GM19023 (cell line): ENCODE data around the gene RPL22.

Experiments used
- ATAC-seq: cut with Tn5 transposase; IDR thresholded peaks from one replicate; pipeline ENCODE4 v1.9.1; 2021; ENCODE audit warnings: mild to moderate bottlenecking, moderate library complexity; ENCODE audit not compliant: unreplicated experiment

Gene RPL22

DNA sequence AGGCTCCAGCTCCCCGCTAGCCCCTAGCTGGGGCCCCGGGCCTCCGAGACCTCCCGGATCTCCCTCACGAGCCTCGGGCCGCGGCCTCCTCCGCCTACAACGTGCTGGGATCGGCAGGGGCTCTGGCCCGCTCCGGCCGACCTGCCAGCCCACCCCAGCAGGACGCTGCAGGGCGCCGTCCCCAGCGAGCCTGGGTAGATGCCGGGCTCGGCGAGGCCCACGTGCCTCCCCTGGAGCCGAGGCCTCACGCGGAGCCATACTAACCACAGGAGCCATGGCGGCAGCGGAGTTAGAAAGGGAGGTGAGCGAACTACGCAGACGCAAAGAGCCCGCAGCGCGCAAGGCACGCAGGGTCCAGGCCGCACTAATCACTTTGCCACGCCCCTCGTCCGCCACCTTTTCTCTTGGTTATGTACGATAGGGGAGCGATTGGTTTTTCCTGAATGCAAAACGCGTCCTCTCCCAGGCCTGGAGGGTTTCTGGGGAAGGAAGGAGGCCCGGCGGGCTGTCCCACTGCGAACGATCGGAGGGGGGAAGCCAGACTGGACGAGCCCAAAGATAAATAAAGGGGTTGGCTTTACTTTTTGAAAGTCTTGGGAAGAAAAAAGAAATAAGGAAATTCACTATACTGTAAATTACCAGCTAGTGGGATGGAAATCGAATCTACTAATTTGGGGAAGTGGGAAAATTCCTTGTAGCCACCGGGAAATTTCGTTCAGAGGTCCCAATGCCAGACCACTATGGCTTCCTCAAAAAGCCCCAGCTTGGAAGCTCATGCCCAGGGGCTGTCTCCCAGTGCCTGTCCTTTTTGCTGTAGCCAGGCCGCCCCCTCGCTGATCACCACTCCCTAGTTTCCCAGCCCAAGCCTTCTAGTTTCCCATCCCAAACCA, at the start of gene RPL22:
Gene RPL22 (minus strand): TSS at position 298 of the 890 bp plus-strand sequence. CDS start 22 bp downstream, at position 276.
- peak; percentile 95 for ATAC-seq

DNA sequence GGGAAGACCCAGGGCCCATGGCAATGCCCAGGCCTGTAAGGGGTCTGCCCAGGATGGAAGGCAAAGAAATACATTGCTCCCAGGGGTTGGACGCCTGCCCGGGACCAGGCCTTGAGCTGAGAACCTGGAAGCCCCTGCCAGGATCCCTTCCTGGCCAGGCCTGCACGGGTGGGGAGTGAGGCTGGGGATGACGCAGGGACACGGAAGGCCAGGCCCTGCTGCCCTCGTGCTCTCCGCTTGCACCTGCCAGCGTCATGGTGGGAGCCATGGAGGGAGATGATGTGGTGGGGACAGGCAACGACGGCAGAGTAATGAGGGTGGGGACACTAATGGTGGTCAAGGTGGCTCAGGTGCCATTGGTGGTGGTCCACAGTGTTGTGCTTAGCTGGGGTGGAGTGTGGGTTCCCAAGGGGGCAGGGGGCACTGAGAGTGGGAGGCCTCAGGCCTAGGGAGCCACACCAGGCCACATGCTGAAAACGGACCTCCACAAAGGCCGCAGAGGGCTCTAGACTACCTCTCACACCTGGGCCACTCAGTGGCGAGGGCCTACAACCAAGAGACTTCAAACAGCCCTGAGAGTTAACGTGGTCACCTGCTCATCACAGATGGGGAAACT, 48.9 kb upstream of the RPL22 start:
- ATAC-seq, result no peak

DNA sequence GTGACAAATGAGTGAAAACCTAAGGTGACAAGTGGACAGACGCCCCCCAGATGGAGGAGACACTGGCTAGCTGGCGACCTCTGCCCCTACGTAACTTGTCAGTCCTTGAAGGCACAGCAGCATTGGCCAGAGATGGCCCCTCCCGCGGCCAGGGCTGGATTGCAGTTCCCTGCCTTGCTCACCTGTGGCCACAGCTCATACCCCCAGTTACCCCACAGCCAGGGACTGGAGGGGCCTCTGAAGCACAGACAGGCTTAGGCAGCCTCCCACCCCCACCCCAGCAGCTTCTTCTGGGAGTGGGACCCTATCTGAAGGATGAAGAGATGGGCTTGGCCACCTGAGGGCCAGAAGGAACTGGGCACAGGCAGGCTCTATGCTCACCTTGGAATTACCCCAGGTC, 48.3 kb upstream of the RPL22 start:
- no peak for ATAC-seq

DNA sequence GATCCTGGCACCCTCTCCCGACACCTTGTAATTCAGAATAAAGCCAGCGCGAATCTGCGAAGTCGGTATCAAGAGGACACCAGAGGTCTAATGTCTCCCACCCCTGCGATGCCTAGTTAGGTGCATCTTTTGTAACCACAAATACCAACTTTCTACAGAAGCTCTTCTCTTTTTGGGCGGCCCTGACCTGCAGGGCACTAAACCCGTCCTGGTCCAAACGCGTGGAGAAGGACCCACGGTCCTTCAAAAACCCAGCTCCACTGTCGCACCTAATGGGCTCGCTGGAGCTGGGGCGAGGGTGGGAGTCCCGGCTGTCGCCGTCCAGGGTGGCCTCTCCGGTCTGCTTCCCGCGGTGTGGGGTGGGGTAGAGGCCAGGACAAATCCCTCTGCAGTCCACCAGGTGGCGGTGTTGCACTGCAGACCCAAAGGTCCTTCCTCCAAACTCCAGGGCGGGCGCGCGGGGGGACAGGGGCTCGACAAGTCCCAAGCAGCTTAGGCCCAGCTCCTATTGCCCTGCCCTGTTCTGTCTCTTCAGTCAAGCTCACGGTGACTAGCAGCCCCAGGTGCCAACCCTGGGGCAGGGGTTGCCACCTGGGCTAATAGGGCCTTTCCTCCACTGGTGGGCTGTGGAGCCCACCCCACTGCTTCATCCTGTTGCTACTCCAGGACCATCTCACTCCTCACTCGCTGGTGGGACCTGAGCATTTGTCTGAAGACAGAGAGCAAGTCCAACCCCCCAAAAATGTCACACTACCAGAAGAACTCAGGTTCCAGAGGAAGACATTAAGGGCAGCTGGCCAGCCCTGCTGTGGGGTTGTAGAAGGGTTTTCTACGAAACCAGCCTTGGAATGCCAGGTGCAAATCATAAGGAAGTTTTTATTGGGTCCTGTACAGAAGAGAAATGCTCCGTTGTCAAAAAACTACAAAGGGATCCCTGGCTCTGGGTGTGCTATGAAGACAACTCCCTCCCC, 47.4 kb upstream of the RPL22 start:
- ATAC-seq, result no peak

DNA sequence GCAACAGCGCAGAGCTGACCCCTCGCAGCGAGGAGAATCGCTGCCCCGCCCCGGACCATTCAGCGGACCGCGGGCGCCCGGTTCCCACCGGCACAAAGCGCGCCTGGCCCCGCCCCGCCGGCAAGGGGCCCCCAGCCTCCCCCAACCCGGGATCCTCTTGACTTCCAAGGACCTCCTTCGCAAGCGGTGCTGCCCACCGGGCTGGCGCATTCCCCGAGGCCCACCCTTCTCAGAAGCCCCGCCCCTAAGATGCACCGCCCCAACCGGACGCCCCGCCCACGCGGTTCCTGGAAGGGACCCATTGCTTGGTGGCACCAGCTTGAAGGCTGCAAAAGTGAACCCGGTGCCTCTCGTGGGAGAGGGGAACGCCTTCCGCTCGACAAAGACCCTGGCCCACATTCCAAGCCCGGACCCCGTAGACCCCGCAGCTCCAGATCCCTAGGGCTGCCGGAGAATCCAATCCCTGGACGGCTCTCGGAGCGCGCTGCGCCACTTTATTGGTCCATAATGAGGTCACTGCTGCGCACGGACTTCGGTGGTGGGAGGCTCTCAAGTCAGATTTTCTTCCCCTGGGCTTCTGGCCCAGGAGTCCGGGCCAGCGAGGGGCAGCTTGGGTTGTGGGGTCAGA, 46.6 kb upstream of the RPL22 start:
- no peak for ATAC-seq

DNA sequence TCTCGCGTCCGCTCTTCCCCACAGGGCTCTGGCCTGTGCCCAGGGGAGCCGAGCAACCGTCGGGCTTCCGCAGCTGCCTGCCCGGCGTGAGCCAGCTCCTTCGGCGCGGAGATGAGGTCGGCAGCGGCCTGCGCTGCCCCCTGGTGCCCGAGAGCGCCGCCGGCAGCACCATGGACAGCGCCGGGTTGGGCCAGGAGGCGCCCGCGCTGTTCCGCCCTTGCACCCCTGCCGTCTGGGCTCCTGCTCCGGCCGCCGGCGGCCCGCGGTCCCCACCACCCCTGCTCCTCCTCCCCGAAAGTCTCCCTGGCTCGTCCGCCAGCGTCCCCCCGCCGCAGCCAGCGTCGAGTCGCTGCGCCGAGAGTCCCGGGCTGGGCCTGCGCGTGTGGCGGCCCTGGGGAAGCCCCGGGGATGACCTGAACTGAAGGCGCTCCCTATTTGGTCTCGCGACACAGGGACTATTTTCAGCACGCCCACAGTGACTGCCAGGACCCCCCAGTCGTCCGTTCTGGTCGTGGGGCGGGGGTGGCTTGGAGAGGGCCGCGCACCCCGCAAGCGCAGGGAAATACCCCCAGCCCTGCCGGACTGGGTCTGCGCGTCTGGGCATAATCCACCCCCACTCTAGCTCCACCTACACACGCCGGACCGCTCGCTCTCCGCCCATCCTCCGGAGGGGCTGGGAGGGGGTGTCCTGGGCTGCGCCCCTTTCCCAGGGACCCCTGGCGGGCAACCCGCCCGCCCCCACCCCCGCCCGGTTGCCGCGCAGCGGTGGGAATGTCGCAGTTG, 45.9 kb upstream of the RPL22 start:
- no peak for ATAC-seq

DNA sequence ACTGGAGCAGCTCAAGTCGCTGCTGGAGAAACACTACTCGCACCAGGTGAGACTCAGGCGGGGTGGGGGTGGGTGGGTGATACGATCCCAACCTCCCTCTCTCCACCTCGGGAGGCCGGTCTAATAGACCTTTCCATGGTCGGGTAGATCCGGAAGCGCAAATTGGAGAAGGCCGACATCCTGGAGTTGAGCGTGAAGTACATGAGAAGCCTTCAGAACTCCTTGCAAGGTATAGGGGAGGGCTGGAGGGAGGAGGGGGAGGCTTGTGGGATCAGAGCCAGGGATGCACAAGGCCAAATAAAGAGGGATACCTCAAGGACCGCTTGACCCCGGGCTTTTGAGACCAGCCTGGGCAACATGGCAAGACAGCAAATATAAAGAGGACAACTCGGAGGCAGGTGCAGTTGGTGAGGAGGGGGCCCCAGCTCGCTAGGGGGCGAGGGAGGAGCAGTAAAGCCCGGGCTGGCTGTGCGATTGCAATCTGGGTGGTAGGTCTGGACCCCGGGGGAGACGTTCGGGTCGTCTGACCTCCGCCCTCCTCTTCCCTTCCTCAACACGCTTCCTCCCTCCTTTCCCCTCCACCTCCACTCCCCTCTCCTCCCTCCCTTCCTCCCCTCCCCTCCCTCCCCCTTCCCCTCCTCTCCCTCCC, 45.1 kb upstream of the RPL22 start:
- no peak for ATAC-seq

DNA sequence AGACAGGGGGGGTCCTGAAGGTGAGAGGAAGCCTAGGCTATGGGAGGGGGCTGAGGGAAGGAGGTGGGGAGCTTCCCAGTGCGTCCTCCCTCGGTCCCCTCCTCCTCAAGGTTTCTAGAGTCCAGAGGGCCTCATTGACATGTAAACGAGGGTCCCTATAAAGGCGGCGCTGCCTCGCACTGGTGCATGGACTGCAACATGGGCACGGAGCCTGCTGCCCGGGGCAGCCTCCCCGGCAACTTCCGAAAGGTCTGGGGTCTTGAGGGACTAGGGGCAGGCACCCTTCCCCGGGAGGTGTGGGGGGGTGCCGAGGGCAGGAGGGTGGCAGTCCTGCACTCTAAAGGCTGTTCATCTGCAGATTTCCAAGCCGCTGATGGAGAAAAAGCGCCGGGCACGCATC, 44.6 kb upstream of the RPL22 start, which contains the start of gene HES3:
Gene HES3 (plus strand): TSS at position 187 of the 400 bp plus-strand sequence. CDS start 187 bp downstream, at position 374.
- ATAC-seq, result no peak

DNA sequence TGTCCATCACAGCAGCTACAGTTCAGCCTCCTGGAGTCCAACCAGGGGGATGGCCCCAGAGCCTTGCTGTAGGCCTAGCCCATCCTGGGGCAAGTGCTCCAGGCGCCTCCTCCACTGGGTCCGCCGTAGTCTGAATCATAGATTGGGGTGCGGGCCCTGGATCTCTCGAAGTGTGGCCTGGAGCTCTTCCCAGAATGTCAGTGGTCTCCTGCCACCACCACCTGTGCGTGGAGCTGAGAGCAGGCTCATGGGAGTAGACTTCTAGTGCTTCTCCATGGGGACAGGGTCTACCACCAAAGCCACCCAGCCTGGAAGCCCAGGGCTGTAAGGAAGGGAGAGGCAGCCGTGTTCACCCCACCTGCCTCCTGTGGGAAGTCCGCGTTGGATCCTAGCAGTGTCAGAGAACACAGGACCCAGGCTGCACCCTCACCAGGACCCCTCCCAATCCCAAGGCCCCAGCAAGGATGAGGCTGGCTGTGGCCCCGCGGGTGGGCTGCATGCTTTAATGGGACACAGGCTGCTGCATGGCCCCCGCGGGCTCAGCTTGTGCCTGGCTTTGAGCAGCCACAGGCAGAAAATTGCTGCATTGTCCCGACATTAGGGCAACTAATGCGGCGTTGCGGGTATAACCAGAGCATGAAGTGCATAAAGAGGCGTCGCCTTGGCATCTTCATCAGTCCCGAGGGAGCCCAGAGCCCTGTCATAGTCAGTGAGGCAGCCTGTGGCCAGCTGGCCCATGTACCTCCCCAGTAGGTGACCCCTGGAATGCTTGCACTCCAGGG, 43.8 kb upstream of the RPL22 start:
- ATAC-seq, result no peak

DNA sequence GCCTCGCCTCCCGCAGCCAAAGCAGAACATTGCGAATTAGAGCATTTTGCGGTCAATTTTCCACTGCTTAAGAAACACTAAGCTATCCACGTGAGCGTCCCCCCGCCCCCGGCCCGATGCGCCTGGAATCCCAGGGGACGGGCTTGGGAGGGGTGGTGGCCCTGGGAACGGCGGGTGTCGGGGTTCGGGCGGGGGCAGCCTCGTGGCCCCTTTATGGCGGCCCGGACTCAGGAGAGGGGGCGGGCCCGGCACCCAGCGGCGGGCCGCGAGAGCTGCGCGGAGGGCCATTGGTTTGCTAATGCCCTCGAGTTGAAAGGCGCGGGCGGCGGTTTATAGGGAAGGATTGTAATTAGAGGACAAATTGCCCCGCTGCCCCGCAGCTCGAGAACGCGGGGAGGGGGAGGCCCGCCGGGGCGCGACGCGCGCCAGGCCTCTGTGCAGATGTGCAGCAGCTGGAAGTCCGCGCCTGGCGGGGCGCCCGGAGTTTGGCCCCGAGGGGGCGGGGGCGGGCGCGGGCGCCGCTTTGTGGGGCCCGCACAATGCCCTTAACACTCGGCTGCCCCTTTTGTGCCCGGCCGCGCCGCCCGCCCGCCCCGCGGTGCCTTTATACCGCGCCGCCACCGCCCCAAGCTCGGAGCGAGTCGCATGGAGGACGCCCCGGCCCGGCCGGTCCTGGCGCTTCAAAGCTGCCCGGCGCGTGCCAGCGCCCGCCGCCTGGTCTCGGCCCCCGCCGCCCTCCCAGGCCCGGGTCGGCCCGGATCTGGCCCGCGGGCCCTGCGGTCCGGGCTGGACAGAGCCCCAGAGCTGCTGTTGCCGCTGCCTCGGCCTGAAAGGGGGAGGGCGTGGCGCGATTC, 42.7 kb upstream of the RPL22 start:
- ATAC-seq, result no peak

DNA sequence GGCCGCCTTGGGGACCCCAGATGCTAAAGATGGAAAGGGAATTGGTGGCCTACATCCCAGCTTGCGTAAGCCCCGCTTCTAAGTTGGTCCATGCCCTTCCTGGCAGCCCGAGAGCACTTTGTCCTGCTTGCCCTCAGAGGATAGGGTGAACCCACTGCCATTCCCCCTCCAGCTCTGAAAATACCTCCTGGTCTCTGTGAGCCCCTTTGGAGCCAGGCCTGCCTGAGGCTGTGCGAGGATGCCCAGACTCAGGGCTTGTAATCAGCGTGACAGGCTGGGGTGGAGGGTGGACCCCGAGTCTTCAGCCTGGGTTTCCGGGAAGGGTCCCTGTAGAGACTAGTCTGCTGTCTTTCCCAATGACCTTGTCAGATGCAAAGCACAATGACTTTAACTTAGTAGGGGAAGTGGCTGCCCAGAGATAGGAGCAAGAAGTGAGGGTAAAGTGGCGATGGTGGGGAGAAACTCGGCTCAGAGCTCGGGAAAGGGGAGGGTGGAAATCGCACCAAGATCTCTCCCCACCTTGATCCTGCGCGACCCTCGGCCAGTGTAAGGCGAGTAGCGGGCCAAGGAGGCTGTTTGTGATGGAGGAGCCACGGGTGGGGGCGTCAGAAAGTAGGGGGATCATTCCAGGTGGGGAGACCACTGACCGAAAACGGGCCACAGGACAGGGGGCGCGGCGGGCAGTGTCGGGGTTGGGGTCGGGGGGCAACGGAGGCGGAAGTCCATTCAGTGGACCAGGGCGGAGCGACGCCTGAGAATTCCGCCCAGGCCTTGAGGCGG, 41.9 kb upstream of the RPL22 start:
- no peak for ATAC-seq

DNA sequence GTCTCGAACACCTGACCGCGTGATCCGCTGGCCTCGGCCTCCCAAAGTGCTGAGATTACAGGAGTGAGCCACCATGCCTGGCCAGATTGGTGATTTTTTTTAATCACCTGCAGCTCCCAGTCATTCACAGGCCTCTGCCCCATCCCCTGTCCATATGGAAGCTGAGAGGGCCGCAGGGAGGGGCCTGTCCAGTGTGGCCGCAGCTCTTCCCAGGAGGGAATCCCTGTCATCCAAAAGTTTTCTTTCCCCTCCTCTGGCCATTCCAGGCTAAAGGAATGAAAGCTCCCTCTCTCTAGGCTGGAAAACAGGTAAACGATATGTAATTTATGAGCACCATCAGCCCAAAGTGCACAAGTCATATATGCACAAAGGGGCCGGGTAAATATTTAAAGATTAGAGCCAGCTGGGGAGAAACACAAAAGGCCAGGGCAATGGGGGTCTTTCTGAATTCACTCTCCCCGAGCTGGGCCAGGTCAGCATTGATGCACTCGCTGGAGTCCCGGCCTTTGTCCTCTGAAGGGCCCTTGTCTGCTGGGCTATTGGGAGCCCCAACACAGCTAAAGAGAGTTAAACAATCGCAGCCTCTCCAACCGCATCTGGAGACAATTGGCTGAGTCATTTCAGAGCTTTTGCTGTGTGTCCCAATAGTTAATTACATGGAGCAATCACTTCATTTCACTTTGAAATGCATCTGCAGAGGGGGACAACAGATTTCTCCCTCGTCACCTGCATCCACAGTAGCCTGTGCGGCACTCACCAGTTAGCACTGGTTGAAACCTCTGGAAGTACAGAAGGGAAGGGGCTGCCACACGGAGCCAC, 40.8 kb upstream of the RPL22 start:
- no peak for ATAC-seq

DNA sequence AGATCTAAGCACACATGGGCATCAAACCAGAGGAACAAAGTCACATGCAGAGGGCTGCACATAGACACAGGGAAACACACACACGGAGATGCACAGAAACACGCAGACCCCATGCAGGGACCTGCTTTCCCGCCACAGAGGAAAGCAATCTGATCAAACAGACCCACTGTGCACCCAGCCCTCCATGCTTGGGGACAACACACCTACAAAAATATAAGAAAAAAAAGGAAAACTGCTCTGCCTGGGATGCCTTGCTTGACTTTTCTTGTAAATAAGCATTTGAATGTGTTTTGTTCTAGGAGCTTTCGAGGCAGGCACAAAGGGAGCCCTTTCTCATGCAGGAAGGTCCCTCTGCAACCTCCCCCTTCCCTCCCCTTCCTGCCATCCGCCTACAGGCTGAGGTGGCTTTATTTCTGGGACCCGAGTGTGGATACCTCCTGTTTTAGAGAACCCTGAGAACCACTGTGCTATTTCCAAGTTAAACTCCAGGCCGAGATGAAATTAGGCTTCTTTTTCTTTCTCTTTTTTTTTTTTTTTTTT, 39.9 kb upstream of the RPL22 start:
- no peak for ATAC-seq

DNA sequence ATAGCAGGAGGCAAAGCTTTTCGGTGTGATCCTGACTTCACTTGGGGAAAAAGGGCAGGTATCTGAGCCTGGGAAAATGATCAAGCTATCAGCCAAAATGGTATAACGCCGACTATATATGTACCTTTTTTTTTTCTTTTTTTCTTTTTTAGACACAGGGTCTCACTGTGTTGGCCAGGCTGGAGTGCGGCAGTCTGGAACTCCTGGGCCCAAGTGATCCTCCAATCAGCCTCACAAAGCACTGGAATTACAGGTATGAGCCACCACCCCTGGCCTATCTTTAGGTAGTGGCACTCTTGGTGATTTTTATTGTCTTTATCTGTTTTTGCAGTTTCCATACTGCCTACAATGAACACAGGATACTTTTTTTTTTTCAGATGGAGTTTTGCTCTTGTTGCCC, 37.7 kb upstream of the RPL22 start:
- no peak for ATAC-seq

DNA sequence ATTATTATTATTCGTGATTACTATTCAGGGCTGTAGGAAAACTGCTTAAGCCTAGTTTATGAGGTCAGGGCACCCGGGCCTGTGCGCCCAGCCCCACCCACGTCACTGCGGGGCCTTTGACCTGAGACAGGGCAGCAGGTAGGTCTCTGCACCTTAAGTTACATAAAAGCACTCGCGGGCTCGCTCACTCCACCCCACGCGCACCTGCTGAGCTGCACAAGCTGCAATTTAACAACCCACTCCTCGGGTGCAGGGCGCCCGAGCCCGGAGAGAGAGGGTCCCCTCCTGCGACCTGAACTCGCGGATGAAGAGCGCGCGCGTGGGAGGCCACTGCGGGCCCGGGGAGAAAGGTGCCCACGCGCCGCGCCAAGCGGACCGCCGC, 35.9 kb upstream of the RPL22 start:
- ATAC-seq, result no peak
